Measurements from ENCODE around the gene HMGA1. TPM values are rescaled to one million over a fixed set of nuclear protein-coding genes. Genes with fewer than 3 reads are reported as not detected.

The HMGA1 gene
- total and polyA plus RNA-seq, 10 of the 15 experiments (the other 5 are each of a cell fraction or from before 2014, with no cell fraction given) = 13.4 to 885 (median 508) TPM

GRCh38 chr6:34196116-34196832 is 40.4 kb upstream of the HMGA1 start (continued):
- TF ChIP-seq ETV6 (conservative IDR thresholded peaks at IDR 0.05 in 1 of 2, IDR thresholded peaks at IDR 0.05 in 1 of 2; ENCODE audit: borderline replicate concordance in 1 of 2, low read depth in 1 of 2) (no peak), RUNX3 (IDR thresholded peaks at IDR 0.05; ENCODE audit: low read length) (no peak; the same call in 1 of the 2 replicates), MAX (IDR thresholded peaks at IDR 0.05; ENCODE audit: low read depth, low read length) (peak; percentile 68; the same call in 1 of the 2 replicates), POU2F2 (IDR thresholded peaks at IDR 0.05; ENCODE audit: borderline replicate concordance, low read depth, low read length) (no peak; the same call in 2 of the 3 replicates), DPF2 (IDR thresholded peaks at IDR 0.05) (0 out of 2 replicates have a peak, but pooled peaks have one; percentile 40), ZNF274 (IDR thresholded peaks at IDR 0.05; ENCODE audit: insufficient read depth, insufficient read length) (no peak), PML (IDR thresholded peaks at IDR 0.05; ENCODE audit: low read length) (no peak), ZBTB11 (CRISPR knock-in tag; IDR thresholded peaks at IDR 0.05) (no peak), RB1 (IDR thresholded peaks at IDR 0.05; ENCODE audit: borderline replicate concordance) (peak; percentile 77; the same call in 1 of the 2 replicates), TARDBP (IDR thresholded peaks at IDR 0.05; ENCODE audit: borderline replicate concordance) (no peak), E2F8 (IDR thresholded peaks at IDR 0.05; ENCODE audit: low read depth, partially characterized antibody) (no peak), TCF12 (IDR thresholded peaks at IDR 0.05; ENCODE audit: low read depth, low read length) (no peak), SUPT20H (IDR thresholded peaks at IDR 0.05; ENCODE audit: borderline replicate concordance, control insufficient read depth, low read depth, low read length) (no peak), ELK1 (IDR thresholded peaks at IDR 0.05; ENCODE audit: low read depth, low read length) (no peak), BCL3 (IDR thresholded peaks at IDR 0.05; ENCODE audit: borderline replicate concordance, insufficient read depth, low read depth, low read length, poor library complexity, severe bottlenecking) (no peak), HDAC6 (IDR thresholded peaks at IDR 0.05; ENCODE audit: unreplicated experiment) (no peak), CHD1 (IDR thresholded peaks at IDR 0.05; ENCODE audit: low read depth, low read length) (no peak)

Measured in GM12878 (cell line).